Stimulated activated CD8-positive, alpha-beta memory T cell treated with anti-CD3 and anti-CD28 coated beads, Interleukin-2, amount 100 ng/mL, for 1 hour (primary cell): ENCODE measurements around the gene CFAP92.
"Not testable (repeated sequence)": the region's sequence is repeated elsewhere in the genome, so short reads cannot be mapped to it uniquely, and the experiment has no call there.

Experiments used
- DNase-seq, 2 donors: peaks; one replicate each; pipeline ENCODE4 v3.0.0-alpha.2; 2020; ENCODE audit warnings: low read depth in 2 of 2

CFAP92 gene

GRCh38 chr3:128942161-128942952 lies 51.5 kb downstream of the CFAP92 start:
- DNase-seq, result no peak

DNA sequence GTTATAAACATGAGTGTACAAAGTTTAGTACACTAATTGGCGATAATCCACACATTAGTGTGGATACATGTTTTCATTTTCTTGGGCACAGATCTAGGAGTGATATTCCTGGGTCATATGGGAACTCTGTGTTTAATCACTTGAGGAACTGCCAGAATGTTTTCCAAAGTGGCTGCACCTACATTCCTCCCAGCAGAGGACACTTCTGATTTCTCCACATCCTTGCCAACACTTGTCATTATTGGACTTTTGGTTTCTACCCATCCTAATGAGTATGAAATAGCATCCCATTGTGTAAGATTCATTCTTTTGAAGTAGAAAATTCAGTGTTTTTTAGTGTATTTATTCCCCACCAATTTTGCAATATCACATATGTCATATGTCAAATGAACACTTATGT lies 53.6 kb downstream of the CFAP92 start:
- DNase-seq, result no peak

GRCh38 chr3:128936341-128936740 lies 57.5 kb downstream of the CFAP92 start:
- DNase-seq, result no peak

GRCh38 chr3:128935922-128936321 lies 58.0 kb downstream of the CFAP92 start:
- no peak for DNase-seq

- no peak for DNase-seq
Observed at GRCh38 chr3:128933922-128934253, 60.0 kb downstream of the CFAP92 start.

DNA sequence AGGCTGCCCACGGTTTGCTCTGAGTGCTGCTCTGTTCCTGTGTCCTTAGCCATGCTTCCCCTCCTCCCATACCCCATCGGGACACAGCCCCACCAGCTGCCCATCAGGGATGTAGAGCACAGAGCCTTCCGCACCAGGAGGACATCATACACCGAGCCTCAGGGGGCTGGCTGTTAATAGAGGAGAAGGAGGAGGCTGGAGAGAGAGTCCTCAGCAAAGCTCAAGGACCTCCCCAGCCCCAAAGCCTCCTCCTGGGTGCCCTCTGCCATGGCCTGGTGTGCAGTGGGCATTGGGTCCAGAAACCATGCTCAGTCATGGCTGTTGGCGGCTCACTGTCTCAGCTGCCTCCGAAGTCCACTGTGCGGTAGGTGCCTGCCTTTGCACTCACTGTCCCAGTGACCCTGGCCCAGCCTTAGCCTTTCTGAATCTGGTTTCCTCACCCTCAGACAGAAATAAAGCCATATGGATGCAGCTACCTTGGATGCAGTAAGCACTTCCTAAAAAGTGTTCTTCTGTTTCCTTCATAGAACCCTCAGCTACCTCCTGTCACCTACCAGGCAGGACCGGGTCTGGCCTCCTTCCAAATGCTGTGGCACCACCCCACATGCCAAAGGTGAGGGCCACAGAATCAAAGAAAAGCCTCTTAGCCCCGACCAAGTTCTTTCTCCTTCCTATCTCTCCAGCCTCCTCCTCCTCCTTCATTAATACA lies 60.5 kb downstream of the CFAP92 start:
- no peak for DNase-seq

GRCh38 chr3:128932516-128933212 lies 61.2 kb downstream of the CFAP92 start:
- DNase-seq, result no peak

DNA sequence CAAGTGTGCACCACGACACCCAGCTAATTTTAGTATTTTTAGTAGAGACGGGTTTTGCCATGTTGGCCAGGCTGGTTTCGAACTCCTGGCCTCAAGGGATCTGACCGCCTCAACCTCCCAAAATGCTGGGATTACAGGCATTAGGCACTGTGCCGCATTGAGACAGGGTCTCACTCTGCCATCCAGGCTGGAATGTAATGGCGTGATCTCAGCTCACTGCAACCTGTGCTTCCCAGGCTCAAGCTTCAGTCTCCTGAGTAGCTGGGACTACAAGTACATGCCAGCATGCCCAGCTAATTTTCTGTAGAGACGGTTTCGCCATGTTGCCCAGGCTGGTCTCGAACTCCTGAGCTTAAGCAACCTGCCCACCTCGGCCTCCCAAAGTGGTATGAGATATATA lies 62.8 kb downstream of the CFAP92 start:
- DNase-seq, result no peak

DNA sequence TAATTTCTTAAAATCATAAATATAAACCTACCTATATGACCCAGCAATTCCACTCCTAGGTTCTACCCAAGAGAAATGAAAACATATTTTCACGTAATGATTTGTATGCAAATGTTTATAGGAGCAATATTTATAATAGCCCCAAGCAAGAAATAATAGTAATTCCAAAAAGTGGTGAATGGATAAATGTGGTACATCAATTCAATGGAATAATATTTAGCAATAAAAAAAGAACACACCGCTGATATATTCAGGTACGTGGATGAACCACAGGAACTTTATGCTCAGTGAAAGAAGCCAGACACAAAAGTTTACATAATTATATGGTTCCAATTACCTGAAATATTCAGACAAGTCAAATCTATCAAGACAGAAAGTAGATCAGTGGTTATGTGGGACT lies 64.5 kb downstream of the CFAP92 start:
- no peak for DNase-seq

DNA sequence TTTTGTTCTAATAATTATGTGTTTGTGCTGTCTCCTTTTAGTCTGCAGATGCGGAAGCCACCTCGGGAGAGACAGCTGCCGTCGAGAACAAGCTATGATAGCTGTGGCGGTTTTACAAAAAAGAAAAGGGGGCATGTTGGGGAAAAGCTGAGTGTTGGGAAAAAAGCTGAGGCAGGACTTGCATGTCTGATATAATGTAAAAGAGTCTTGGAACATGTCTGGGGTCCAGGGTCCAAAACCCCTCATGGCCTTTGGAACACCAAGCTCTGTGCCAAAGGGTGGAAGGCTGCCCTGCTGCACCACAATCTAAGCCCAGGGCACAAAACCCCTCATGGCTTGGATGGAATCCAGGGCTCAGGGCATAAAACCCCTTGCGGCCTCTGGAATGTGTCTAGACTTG lies 69.9 kb downstream of the CFAP92 start:
- not testable (repeated sequence) for DNase-seq

GRCh38 chr3:128923576-128923975 lies 70.3 kb downstream of the CFAP92 start:
- DNase-seq, result no peak

DNA sequence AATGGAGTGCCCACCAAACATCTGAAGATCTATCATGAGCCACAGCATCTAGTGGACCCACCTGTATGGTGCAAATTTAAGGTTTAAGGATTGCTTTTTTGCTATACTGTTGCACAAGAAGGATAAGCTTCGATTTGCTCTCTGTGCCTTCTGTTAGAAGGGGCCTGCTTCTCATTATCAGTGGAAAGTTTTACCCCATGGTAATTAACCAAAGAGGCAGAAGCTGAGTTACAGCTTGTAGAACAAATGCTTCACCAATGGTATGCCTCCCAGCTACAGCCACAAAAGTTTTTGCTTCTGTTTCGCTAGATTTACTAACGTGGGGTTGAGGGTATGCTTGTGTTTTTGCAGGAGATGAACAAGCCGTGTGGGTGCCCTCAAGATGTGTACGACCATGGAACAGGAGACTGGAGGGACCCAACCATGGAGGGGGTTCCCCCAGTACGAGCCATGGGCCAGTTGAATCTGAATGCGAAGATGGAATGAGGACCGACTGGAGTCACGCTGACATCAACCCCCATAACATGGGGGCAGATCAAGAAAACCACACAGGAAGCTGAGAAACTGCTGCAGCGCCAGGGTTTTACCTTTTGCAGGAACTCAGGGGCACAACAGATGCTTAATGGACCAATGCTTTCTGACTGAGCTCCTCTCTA lies 70.9 kb downstream of the CFAP92 start:
- peak in 1 of 2 donors; percentile 24 for DNase-seq

GRCh38 chr3:128919988-128920387 lies 73.9 kb downstream of the CFAP92 start:
- DNase-seq, result no peak

DNA sequence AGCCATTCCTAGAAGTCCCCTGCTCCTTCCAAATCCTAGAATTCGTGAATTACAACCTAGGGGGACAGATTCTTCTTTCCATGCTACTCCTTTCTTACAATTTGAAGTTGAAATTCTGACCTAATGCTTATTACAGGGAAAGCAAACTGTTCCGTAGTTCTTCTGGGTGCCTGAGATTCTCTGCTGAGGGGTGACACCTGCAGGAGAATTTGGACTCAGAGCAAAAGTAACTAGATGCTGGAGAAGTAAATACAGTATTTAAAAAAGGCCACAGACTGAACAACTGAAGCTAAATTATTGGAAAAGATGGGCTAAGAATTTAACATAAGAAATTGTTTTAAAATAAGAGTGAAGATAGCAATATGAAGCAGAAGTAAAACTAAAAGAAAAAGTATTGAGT lies 76.6 kb downstream of the CFAP92 start:
- DNase-seq, result no peak

GRCh38 chr3:128914966-128915645 lies 78.8 kb downstream of the CFAP92 start:
- no peak for DNase-seq

- no peak for DNase-seq
Observed at GRCh38 chr3:128911911-128912310, 82.0 kb downstream of the CFAP92 start.

DNA sequence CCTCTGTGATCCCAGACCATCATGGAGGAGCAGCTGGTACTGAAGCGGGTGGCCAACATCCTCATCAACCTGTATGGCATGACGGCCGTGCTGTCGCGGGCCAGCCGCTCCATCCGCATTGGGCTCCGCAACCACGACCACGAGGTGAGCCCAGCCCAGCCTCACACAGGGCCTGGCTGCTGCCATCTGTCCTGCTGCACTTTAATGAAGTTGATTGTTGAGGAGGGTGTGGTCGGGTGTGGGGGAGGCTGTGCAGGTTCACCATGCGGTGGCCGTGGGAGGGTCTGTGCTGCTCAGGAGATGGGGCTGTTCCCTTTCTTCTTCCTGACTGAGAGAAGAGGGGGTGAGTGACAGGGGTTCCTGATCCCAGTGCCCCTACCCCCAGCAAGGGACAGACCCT lies 83.9 kb downstream of the CFAP92 start:
- no peak for DNase-seq

DNA sequence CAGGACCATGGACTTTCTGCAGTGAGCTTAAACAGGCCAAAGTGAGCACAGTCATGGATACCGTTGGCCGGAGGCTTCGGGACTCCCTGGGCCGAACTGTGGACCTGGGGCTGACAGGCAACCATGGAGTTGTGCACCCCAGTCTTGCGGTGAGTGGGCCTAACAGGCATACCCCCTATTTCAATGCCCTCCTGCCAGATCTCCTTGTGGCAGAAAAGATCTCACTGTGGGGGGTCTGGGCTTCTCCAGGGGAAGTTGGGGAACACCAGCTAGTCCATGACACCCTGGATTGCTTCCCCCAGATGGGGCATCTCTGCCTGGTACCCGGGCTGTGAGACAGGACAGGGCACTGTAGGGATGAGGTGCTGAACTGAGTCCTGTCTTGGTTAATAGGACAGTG lies 84.9 kb downstream of the CFAP92 start:
- DNase-seq, result no peak

- DNase-seq, result no peak
Observed at GRCh38 chr3:128907706-128908445, 86.0 kb downstream of the CFAP92 start.

GRCh38 chr3:128906804-128907525 lies 86.9 kb downstream of the CFAP92 start:
- no peak for DNase-seq
